CD4-positive, alpha-beta T cell treated with Interleukin-2 at 100 ng/mL for 4 hours (primary cell): ENCODE measurements around the gene SPATA9.
A peak's percentile ranks its signal among the peaks of the same experiment; 100 is the strongest.

Experiments
- DNase-seq: peaks from one replicate; pipeline ENCODE4 v3.0.0-alpha.2; 2020; ENCODE audit warnings: low spot score

Gene SPATA9

DNA sequence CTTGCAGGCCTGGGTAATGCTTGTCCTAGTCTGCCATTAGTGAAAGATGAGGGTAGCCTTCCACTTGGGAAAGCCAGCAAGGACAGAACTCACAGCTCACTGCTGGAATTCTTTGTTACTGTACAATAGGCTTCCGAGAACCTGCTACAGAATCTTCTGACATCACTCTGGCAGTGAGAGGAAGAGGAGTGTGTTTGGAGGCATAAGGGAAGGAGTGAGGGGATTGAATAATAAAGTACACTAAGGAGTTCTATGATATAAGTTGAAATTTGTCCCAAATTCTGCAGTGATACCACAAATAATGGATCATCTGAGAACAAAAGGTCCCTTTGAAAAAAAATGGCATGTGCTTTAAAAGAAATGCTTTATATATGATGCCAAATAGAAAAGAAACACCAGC is at the start of gene SPATA9:
SPATA9 (minus strand) TSS at position 101 of the 400 bp plus-strand sequence. CDS start 137 bp downstream, outside the sequence.
- DNase-seq = no peak

DNA sequence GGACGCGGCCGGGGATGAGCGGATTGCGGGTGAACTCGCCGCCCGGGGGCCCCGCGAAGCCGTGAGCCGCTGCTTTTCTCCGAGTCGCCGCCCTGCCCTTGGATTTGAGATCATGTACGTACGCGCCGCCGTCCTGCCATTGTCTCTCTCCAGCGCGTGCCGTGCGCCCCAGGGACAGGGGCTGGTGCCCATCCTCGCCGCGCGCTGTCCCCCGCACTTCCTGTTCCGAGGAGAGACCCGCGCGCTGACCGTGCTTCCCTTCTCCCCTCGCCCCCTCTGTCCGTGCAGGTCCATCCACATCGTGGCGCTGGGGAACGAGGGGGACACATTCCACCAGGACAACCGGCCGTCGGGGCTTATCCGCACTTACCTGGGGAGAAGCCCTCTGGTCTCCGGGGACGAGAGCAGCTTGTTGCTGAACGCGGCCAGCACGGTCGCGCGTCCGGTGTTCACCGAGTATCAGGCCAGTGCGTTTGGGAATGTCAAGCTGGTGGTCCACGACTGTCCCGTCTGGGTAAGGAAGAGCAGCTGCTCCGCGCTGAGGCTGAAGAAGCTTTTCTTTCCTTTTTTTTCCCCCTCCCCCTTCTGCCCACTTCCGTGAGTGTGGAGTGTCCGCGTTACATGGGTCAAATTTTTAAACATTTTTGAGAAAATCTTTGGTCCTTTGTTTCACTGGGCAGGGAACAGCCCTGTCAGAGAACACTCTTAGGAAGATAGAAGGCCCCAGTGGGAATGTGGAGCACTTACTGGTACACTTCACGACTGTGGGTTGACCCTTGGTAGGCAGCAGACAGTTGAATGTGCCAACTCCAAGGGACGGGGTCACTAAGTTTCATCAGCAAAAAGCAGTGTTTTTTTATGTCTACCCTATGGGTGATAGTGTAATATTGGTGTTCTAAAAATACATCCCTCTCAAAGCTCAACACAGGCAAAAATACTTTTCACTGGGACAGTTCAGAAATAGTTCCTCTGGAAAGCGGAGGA is 49.1 kb upstream of the SPATA9 start:
- no peak for DNase-seq

GRCh38 chr5:95730730-95731570 is 48.2 kb upstream of the SPATA9 start, which contains the start of gene RHOBTB3:
TSS of gene RHOBTB3 (plus strand) at chr5:95731336. CDS start at chr5:95731683, 347 bp downstream.
- peak; percentile 13 for DNase-seq

DNA sequence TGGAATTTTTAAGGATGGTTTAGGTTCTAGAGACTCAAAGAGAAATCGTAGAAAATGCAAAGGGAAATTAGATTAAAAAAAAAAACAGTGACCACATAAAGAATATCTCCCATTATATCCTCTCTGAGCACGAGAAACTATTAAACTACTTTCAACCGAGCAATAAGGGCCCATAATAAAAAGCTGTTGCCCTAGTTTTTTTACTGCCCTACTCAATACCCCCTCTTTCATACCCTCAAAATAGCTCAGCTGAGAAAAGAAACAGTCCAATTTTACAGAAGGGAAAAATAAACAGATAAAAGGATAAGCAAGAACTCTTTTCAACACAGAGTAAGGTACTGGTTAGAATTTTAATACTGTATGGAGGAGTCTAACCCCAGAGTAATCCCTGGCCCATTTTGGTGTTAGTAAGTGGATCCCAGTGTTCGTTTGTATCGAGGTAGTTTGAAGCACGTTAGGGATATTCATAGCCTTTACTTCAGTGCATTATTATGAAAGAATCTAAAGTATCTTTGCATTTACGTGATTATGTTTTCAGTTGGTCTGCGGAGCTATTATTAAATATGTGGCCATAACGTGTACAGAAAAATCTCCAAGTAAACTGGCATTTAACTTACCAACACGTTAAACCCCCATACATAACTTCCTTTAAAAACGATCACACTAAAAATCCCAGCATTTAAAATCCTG is 47.4 kb upstream of the SPATA9 start:
- no peak for DNase-seq

DNA sequence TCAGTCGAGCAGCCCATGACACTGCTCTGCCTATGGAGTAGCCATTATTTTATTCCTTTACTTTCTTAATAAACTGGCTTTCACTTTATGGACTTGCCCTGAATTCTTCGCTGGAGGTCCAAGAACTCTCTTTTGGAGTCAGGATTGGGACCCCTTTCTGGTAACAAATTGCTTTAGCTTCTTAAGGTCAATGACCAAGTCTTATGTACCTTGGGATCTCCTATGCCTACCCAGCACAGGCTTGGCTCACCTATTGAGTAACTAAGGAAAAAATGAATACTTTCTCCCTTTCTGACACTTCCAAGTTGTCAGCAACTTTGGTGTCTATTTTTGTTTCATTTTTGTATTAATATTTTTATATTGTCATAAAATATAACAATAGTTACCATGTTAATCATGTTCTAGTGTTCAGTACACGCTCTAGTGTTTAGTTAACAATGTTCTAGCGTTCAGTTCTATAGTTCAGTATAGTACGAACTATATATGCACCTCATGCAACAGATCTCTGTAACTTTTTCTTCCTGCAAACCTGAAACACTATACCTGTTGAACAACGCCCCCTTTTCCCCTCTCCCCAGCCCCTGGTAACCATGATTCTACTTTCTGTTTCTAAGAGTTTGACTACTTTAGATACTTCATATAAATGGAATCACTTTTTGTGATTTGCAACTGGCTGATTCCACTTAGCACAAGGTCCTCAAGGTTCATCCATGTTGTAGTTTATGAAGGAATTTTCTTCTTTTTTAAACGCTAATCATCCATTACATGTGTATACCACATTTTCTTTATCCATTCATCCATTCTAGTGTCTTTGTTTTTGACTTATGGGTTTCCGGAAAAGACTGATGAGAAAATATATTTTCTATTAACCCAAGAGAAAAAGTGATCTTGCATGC is 46.6 kb upstream of the SPATA9 start:
- DNase-seq = no peak

DNA sequence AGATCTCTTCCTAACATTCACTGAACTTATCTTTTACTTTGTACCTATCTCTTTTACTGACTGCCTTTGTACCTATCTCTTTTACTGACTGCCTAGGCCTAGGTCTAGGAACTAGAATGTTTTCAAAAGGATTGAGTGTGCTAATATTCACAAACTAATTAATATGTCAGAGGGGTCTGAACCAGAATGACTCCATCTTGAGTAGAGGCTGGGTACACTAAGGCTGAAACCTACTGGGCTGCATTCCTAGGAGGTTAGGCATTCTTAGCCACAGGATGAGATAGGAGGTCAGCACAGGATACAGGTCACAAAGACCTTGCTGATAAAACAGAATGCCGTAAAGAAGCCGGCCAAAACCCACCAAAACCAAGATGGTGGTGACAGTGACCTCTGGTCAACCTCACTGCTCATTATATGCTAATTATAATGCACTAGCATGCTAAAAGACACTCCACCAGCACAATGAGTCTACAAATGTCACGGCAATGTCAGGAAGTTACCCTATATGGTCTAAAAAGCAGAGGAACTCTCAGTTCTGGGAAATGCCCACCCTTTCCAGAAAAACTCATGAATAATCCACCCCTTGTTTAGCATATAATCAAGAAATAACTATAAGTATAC is 45.8 kb upstream of the SPATA9 start:
- DNase-seq = no peak

DNA sequence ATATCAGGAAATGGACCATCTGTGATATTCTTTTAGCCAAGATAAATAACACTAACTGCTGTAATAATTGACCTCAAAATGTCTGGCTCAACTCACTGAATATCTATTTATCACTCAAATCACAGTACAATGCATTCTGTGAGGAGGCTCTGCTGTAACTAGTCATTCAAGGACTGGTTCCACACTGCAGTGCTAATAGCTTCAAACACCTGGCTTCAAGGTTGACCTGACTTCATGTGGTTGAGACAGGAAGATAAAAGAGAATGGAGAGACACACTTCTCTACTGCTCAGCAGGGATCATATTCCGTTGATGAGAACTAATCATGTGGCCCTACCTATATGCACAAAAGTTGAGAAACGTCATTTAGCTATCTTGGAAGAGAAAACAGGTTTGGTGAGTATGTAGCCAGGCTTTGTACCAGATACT is 45.0 kb upstream of the SPATA9 start:
- no peak for DNase-seq

DNA sequence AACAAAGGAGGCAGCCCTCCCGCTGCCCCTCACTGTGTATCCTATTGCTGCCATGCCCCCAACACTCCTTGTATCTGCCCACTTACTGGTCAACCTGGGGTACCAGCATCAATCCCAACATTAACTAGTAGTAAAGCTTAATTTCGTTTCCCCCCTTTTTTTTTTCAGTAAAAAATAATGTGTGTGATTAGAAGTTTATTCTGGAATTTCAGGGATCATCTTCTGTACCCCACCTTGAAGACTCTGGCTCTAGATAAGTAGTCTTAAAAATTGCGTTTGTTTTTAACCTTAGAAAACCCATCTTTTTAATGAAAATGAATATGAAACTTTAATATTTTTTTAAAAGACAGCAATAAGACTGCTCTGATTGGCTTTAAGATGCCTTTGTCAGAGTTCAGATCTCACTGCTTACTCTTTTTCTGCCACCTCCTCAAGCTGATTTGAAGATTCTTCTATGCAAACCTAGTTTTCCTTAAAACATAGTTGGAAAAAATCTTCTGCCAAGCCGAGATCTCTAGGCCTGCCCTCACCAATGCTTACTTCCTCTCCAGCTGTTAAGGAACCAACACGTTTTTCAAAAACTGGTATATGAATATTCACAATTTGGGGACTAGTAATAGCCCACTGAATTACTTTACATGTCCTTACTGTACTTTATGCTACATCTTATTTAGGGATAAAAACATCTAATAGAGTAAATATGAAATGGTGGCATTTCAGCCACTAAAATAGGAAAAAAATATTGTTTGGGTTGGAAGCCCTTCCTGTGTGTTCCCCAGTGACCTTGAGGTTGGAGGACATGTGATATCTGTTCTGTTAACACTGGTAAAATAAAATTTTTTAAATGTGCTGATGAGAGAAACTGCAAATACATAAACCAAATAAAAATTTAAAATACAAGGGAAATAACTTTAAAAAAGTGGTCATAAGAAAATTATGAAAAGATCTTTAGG is 44.3 kb upstream of the SPATA9 start:
- DNase-seq = no peak

- no peak for DNase-seq
These were observed 43.4 kb upstream of the SPATA9 start for GRCh38 chr5:95725937-95726810.

DNA sequence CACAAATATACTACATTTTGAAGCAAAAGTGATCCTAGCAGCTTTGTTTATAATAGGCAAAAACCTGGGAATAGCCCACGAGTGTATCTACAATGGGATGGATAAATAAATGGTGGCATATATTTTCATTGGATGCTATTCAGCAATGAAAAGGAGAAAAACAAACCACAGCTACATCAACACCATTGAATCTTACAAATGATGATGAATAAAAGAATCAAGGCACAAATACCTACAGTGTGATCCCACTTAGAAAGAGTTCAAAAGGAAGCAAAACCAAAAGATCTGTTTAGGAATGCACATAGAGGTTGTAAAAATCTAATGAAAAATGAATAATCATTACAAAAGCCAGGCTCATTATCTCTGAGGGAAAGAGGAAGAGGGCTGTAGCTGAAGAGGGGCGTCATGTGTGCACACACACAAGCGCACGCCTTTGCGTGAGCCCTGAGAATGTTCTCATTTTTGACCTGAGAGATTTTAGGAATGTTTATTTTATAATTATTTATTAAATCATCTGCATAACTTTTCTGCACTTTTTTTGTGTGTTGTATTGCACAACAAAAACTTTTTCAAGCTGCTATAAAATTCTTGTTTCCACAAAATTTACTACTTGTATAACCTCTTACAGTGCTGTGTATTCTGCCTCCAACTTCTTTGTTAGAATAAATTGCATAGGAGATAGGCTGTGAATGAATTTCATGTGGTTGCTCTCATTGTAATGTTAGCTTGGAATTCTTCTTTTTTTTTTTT is 42.5 kb upstream of the SPATA9 start:
- DNase-seq = no peak

DNA sequence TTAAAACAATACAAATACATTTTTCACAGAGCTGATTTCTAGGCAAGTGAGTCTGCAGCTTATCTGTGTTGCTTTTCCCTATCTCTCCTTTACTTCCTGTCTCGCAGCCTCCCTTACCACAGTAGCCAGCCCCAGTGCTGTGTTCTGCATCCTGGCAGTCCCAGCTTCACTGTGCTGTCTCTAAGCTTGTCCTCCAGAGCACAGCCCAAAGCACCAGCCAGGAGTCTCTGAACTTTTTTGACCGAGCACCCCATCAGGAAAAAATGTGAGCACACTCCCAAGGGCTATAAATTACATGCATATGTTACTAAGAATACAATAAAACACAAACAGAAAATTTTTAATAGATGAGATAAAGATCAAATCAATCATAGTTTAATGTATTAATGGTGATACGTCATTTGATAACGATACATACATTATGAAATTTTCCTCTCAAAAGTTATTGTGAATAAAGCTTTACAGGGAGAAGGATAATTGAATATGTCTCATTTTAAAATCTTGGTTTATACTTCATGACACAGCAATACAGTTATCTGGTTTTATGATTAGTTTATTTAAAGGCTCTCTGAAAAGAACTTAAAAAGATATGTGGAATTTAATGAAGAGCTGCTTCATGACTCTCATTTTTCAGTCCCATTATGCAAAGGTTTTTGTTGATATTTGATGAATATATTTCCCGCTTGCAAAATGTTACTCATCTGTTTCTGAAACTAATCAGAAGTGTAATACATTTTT is 41.0 kb upstream of the SPATA9 start:
- no peak for DNase-seq

DNA sequence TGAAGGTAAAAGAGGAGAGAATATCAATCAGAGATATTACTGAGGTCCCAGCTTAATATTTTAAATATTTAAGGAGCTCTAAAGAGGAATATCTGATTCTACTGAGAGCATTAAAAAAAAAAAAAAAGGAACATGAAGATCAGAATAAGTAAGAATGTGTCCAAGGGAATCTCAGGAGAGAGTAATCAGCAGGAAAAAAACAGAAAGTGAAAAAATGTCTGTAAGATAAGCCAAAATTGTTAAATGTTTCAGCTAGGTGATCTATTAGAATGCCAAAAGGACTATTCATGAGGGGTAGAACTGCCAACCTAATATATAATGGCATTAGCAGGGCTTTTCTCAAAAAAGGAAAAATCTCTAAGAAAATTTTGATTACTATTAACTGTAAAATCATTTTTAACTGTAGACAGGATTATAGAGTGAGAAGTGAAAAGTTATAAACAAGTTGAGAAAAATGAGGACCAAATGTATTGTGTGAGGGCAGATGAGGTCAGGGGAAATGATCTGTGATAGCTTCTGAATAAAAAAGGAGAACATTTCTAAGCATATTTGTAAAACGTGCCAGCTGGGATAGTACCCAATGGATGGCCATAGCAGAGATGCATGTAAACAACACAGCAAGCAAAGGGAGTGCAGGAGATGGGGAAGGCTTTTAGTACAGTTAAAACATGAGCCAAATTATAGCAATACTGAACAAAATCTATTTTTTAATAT is 38.9 kb upstream of the SPATA9 start:
- no peak for DNase-seq

GRCh38 chr5:95720094-95720786 is 37.4 kb upstream of the SPATA9 start:
- DNase-seq = no peak

GRCh38 chr5:95718738-95719137 is 35.9 kb upstream of the SPATA9 start:
- DNase-seq = no peak

DNA sequence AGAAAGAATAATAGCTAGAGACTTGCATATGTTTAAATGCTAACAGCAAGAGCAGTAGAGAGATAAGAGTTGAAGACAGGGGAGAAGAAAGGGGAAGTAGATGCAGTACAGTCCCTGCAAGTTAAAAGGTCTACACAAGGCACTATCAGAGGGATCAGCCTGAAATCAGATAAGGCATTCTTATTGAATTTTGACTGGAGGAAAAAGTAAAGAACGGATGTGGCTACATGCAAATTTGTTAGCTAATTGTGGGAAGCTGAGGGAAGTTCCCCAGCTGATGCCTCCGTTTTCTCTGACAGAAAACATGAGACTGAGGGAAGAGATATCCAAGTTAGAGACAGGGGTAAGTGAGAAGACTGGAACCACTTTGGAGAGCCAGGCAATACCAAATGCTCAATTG is 35.4 kb upstream of the SPATA9 start:
- DNase-seq = peak; percentile 29

DNA sequence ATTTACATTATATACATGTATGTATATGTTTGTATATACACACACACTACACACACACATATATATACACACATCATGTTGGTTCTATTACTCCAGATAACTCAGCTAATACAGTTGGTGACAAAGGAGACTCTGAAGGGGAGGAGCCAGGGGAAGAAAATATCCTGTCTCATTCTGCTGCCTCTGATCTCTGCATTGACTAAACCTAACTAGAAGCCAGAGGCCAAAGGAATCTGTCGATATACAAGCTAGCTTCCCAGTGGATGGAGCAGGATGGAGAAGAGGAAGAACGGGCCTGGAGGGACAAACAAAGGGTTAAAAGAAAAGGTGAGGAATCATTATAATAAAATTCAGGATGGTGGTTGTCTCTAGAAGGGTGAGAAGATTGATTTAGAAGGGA is 34.6 kb upstream of the SPATA9 start:
- no peak for DNase-seq
